SK-N-SH (cell line): ENCODE measurements around the gene WDFY1. TPM values are rescaled to one million over a fixed set of nuclear protein-coding genes. Genes with fewer than 3 reads are reported as not detected.

Experiments used
- CTCF ChIA-PET: fragments of 300-600, 350-600 bp; formaldehyde crosslinking; extraction: SDS; loops from one replicate; lab custom pipeline; 2021; lab: Yijun Ruan, JAX
- POLR2A ChIA-PET: fragments of 350-600 bp; sonication (Branson Sonifier 250); formaldehyde crosslinking; extraction: SDS; loops from one replicate; lab custom pipeline; 2020; ENCODE audit warnings: antibody characterized with exemption, inconsistent platforms; lab: Yijun Ruan, JAX
- DNase-seq: peaks from one replicate; pipeline ENCODE4 v3.0.0; 2012
- H2AFZ ChIP-seq: fragments of 200-600 bp; sonication (generic); 2 replicates; pipeline ENCODE4 v1.8.1; 2016; ENCODE audit warnings: antibody characterized with exemption, mild to moderate bottlenecking, low read depth
- H3F3A ChIP-seq: fragments of 200-600 bp; sonication (generic); replicated peaks from 2 replicates; pipeline ENCODE3; 2016; ENCODE audit warnings: antibody characterized with exemption, mild to moderate bottlenecking; ENCODE audit not compliant: insufficient read depth
- H3K27ac ChIP-seq, 2 experiments: fragments of 200-500 bp in 1 of 2; fragments of 200-600 bp in 1 of 2; sonication (Bioruptor generic) in 1 of 2; sonication (generic), shearing (Covaris generic) in 1 of 2; 2 replicates each; pipeline versions ENCODE4 v1.5.1 to v1.6.1; 2014 to 2016; ENCODE audit warnings: low read depth in 2 of 2, inconsistent platforms in 1 of 2, low read length in 1 of 2, mild to moderate bottlenecking in 1 of 2, mixed read lengths in 1 of 2
- H3K27me3 ChIP-seq: fragments of 200-600 bp; sonication (generic), shearing (Covaris generic); 2 replicates; pipeline ENCODE4 v1.6.1; 2016; ENCODE audit warnings: mixed run types; ENCODE audit not compliant: insufficient read depth
- H3K36me3 ChIP-seq, 2 experiments: fragments of 200-500 bp in 1 of 2; fragments of 200-600 bp in 1 of 2; sonication (Bioruptor generic) in 1 of 2; sonication (generic) in 1 of 2; replicated peaks in 1 of 2; 2 replicates each; pipeline versions ENCODE3 to v1.5.1; 2014 to 2016; ENCODE audit warnings: low read length in 1 of 2, mild to moderate bottlenecking in 1 of 2; ENCODE audit not compliant: insufficient read depth in 2 of 2, control insufficient read depth in 1 of 2
- H3K4me1 ChIP-seq, 2 experiments: fragments of 200-500 bp in 1 of 2; fragments of 200-600 bp in 1 of 2; sonication (Bioruptor generic) in 1 of 2; sonication (generic), shearing (Covaris generic) in 1 of 2; 2 replicates each; pipeline versions ENCODE4 v1.5.1 to v1.6.1; 2014 to 2016; ENCODE audit warnings: low read depth in 1 of 2, low read length in 1 of 2, mixed run types in 1 of 2; ENCODE audit not compliant: insufficient read depth in 2 of 2, control insufficient read depth in 1 of 2
- H3K4me2 ChIP-seq: fragments of 200-600 bp; sonication (generic), shearing (Covaris generic); 2 replicates; pipeline ENCODE4 v1.6.1; 2017; ENCODE audit warnings: mixed run types
- H3K4me3 ChIP-seq, 2 experiments: fragments of 200-500 bp in 1 of 2; fragments of 200-600 bp in 1 of 2; sonication (Bioruptor generic) in 1 of 2; sonication (generic), shearing (Covaris generic) in 1 of 2; 2 replicates each; pipeline versions ENCODE4 v1.5.1 to v1.8.1; 2014 to 2016; ENCODE audit warnings: low read depth in 2 of 2, inconsistent platforms in 1 of 2, low read length in 1 of 2, mild to moderate bottlenecking in 1 of 2, mixed read lengths in 1 of 2, moderate library complexity in 1 of 2
- H3K79me2 ChIP-seq: fragments of 200-600 bp; sonication (generic); 2 replicates; pipeline ENCODE4 v1.8.1; 2017; ENCODE audit warnings: mild to moderate bottlenecking; ENCODE audit not compliant: insufficient read depth
- H3K9ac ChIP-seq: fragments of 200-600 bp; sonication (generic); 2 replicates; pipeline ENCODE4 v1.6.1; 2017; ENCODE audit warnings: mixed run types
- H3K9me2 ChIP-seq: fragments of 200-600 bp; sonication (generic); 2 replicates; pipeline ENCODE4 v1.6.1; 2017; ENCODE audit warnings: mixed run types
- H3K9me3 ChIP-seq: fragments of 200-600 bp; sonication (generic); 2 replicates; pipeline ENCODE4 v1.6.1; 2017; ENCODE audit warnings: mixed run types, mild to moderate bottlenecking, moderate library complexity
- H4K20me1 ChIP-seq: fragments of 200-600 bp; sonication (generic); 2 replicates; pipeline ENCODE4 v1.6.1; 2017; ENCODE audit warnings: mild to moderate bottlenecking, mixed run types; ENCODE audit not compliant: insufficient read depth
- CHD2 ChIP-seq: fragments of 150-350 bp; IDR thresholded peaks from 2 replicates; pipeline ENCODE4 v1.6.1; 2018; ENCODE audit warnings: low read length; ENCODE audit not compliant: partially characterized antibody
- ELF1 ChIP-seq: IDR thresholded peaks from 2 replicates; pipeline ENCODE4 v1.4.0; 2012
- EP300 ChIP-seq, 2 experiments: IDR thresholded peaks; 2 replicates each; pipeline versions ENCODE4 v1.4.0 to v1.6.1; 2012; ENCODE audit warnings: borderline replicate concordance in 1 of 2, low read depth in 1 of 2, low read length in 1 of 2
- FOXM1 ChIP-seq: IDR thresholded peaks from 2 replicates; pipeline ENCODE4 v1.4.0; 2012; ENCODE audit warnings: low read depth, mild to moderate bottlenecking
- GABPA ChIP-seq: IDR thresholded peaks from 2 replicates; pipeline ENCODE4 v1.4.0; 2012; ENCODE audit warnings: low read depth, mild to moderate bottlenecking
- IRF3 ChIP-seq: fragments of 150-350 bp; IDR thresholded peaks from 2 replicates; pipeline ENCODE4 v1.6.1; 2016; ENCODE audit warnings: mild to moderate bottlenecking, low read depth, low read length
- MEF2A ChIP-seq: IDR thresholded peaks from 2 replicates; pipeline ENCODE4 v1.4.0; 2012; ENCODE audit warnings: low read depth, borderline replicate concordance
- MXI1 ChIP-seq: IDR thresholded peaks from 2 replicates; pipeline ENCODE4 v1.6.1; 2012; ENCODE audit warnings: mild to moderate bottlenecking, low read depth, low read length, improper control_type of control experiment
- NFIC ChIP-seq: IDR thresholded peaks from 2 replicates; pipeline ENCODE4 v1.4.0; 2012; ENCODE audit warnings: borderline replicate concordance
- RCOR1 ChIP-seq: fragments of 150-350 bp; IDR thresholded peaks from 2 replicates; pipeline ENCODE4 v1.6.1; 2017; ENCODE audit warnings: antibody characterized with exemption, low read length
- REST ChIP-seq: IDR thresholded peaks from 2 replicates; pipeline ENCODE4 v1.6.1; 2012; ENCODE audit warnings: mild to moderate bottlenecking, low read depth, low read length, moderate library complexity
- RFX5 ChIP-seq: IDR thresholded peaks from 2 replicates; pipeline ENCODE4 v1.6.1; 2012; ENCODE audit warnings: mild to moderate bottlenecking, improper control_type of control experiment, low read length
- RXRA ChIP-seq: IDR thresholded peaks from 2 replicates; pipeline ENCODE4 v1.4.0; 2012; ENCODE audit warnings: low read depth, mild to moderate bottlenecking, borderline replicate concordance
- SIN3A ChIP-seq: IDR thresholded peaks from 2 replicates; pipeline ENCODE4 v1.6.1; 2012; ENCODE audit warnings: low read depth, mild to moderate bottlenecking, low read length, moderate library complexity, borderline replicate concordance
- SMC3 ChIP-seq: IDR thresholded peaks from 2 replicates; pipeline ENCODE4 v1.6.1; 2012; ENCODE audit warnings: low read depth, low read length, improper control_type of control experiment
- TCF12 ChIP-seq: IDR thresholded peaks from 2 replicates; pipeline ENCODE4 v1.4.0; 2012
- TEAD4 ChIP-seq: IDR thresholded peaks from 2 replicates; pipeline ENCODE4 v1.4.0; 2012; ENCODE audit warnings: mild to moderate bottlenecking, borderline replicate concordance; ENCODE audit not compliant: insufficient read depth
- USF1 ChIP-seq: IDR thresholded peaks from 2 replicates; pipeline ENCODE4 v1.4.0; 2012; ENCODE audit warnings: low read depth, borderline replicate concordance
- WGBS: methylation state at CpG from one replicate; pipeline ENCODE4 v1.1.6; 2017; ENCODE audit warnings: low lambda C conversion rate; 5-methylcytosine and 5-hydroxymethylcytosine counted together
- polyA plus RNA-seq, 3 experiments: library from polyadenylated mRNA; depleted of rRNA; stranded (reverse); fragments of >200 nt; gene quantifications; 2 replicates each; pipeline ENCODE4 v1.2.3, GENCODE V29; 2012

Gene WDFY1
- polyA plus RNA-seq, 1 of the 3 experiments (the other 2 are of a cell fraction), result 21.7 TPM

GRCh38 chr2:223925106-223925505 lies 20.0 kb downstream of the WDFY1 start:
- WGBS, result 99% methylated on average over 3 of the region's 3 CpGs
- TF ChIP-seq TEAD4 (no peak), ELF1 (no peak), RCOR1 (no peak), TCF12 (no peak), GABPA (no peak), RFX5 (no peak), EP300 (IDR thresholded peaks at IDR 0.05; ENCODE audit: borderline replicate concordance in 1 of 2, low read depth in 1 of 2, low read length in 1 of 2) (no peak), REST (no peak), IRF3 (no peak), SIN3A (no peak), NFIC (no peak)
- H3K9ac ChIP-seq, result no peak overlapping the region
- peaks cover 100% of the 10 kb centered on the region for H3K79me2 ChIP-seq
- H2AFZ ChIP-seq, result no peak overlapping the region
- CTCF ChIA-PET, result no interaction called here
- H3F3A ChIP-seq, result peaks cover 10% of the 10 kb centered on the region
- H4K20me1 ChIP-seq, result peaks cover 30% of the 10 kb centered on the region
- no peak overlapping the region for H3K27ac ChIP-seq
- H3K9me2 ChIP-seq, result no peaks in the 10 kb centered on the region
- no peak for DNase-seq
- no peaks in the 10 kb centered on the region; a peak in 1 of 4 replicates for H3K4me1 ChIP-seq
- POLR2A ChIA-PET, result no interaction called here
- peaks cover 0 to 13% of the 10 kb centered on the region in 2 experiments for H3K36me3 ChIP-seq
- H3K9me3 ChIP-seq, result no peaks in the 10 kb centered on the region; the same call in 1 of the 2 replicates
- no peaks in the 10 kb centered on the region for H3K27me3 ChIP-seq
- no peak overlapping the region for H3K4me2 ChIP-seq
- no peak overlapping the region; a peak in 1 of 4 replicates for H3K4me3 ChIP-seq

- H3K79me2 ChIP-seq, result peaks cover 100% of the 10 kb centered on the region
- H3F3A ChIP-seq, result peaks cover 10% of the 10 kb centered on the region
- CTCF ChIA-PET, result interaction anchor here (0.7 kb wide), 1 partner anchor 19 kb away, joined by 4 read pairs; no protein-coding TSS in a partner anchor
- H3K4me1 ChIP-seq, result no peaks in the 10 kb centered on the region; a peak in 1 of 4 replicates
- H3K4me3 ChIP-seq, result no peak overlapping the region
- POLR2A ChIA-PET, result no interaction called here
- 86% methylated on average over 2 of the region's 2 CpGs for WGBS
- H3K9ac ChIP-seq, result no peak overlapping the region
- no peak overlapping the region for H2AFZ ChIP-seq
- peaks cover 0 to 13% of the 10 kb centered on the region in 2 experiments for H3K36me3 ChIP-seq
- peaks cover 36% of the 10 kb centered on the region for H4K20me1 ChIP-seq
- no peak for DNase-seq
- no peak overlapping the region for H3K4me2 ChIP-seq
- no peaks in the 10 kb centered on the region for H3K27me3 ChIP-seq
- no peaks in the 10 kb centered on the region; the same call in 1 of the 2 replicates for H3K9me3 ChIP-seq
- H3K27ac ChIP-seq, result peak overlapping the region in 1 of 2 experiments; percentile 9; a peak in 1 of 4 replicates
- no peaks in the 10 kb centered on the region for H3K9me2 ChIP-seq
- no peak for TF ChIP-seq FOXM1
- TF ChIP-seq MXI1, result no peak
- no peak for TF ChIP-seq CHD2
- TF ChIP-seq SMC3, result no peak
- TF ChIP-seq NFIC, result no peak
- no peak for TF ChIP-seq RFX5
- TF ChIP-seq MEF2A, result no peak
- no peak for TF ChIP-seq USF1
- TF ChIP-seq RXRA, result no peak
- TF ChIP-seq REST, result no peak
- TF ChIP-seq IRF3, result no peak
Measured at GRCh38 chr2:223923976-223924375, 21.2 kb downstream of the WDFY1 start.
